ENCODE results near the gene TRAFD1. TPM values are rescaled to one million over a fixed set of nuclear protein-coding genes. Genes with fewer than 3 reads are reported as not detected.

Gene TRAFD1
- total RNA-seq, 1 donor from 2014 or later = 40.4 TPM

DNA sequence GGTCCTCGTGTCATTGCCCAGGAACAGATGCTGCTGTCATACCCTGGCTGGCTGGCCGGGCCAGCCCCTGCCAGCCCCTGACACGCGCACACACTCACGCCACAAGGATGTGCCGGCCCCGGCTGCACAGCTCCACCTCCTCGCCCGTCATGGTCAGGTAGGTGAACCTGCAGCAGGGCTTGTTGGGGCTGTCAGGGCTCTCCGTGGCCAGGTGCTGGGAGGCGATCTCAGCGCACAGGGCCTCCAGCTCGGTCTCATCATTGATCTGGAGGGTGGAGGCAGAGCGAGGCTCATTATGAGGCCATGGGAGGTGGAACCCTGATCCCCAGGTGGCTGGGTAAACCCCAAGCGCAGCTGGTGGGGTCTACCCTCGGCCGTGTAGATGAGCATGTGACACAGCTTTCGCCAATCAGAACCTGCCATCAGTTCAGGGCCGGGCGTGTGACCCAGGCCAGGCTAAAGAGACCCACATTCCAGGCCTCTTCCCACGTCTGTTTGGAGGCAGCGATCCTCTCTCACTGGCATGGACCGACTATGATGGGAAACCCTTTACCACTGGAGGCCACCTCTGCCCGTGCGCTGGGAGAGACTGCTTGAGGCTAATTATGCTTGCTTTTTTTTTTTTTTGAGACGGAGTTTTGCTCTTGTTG lies 38.8 kb downstream of the TRAFD1 start:
- Mint-ChIP-seq H3K27ac (no peak overlapping the region), H3K9me3 (no peaks in the 10 kb centered on the region), H3K27me3 (no peaks in the 10 kb centered on the region), H3K36me3 (peaks cover 18% of the 10 kb centered on the region), H3K4me1 (ENCODE audit: unreplicated experiment) (no peaks in the 10 kb centered on the region), H3K4me3 (no peak overlapping the region)
- TF ChIP-seq, protein P1, sequence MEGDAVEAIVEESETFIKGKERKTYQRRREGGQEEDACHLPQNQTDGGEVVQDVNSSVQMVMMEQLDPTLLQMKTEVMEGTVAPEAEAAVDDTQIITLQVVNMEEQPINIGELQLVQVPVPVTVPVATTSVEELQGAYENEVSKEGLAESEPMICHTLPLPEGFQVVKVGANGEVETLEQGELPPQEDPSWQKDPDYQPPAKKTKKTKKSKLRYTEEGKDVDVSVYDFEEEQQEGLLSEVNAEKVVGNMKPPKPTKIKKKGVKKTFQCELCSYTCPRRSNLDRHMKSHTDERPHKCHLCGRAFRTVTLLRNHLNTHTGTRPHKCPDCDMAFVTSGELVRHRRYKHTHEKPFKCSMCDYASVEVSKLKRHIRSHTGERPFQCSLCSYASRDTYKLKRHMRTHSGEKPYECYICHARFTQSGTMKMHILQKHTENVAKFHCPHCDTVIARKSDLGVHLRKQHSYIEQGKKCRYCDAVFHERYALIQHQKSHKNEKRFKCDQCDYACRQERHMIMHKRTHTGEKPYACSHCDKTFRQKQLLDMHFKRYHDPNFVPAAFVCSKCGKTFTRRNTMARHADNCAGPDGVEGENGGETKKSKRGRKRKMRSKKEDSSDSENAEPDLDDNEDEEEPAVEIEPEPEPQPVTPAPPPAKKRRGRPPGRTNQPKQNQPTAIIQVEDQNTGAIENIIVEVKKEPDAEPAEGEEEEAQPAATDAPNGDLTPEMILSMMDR (conservative IDR thresholded peaks at IDR 0.05) = no peak
- DNase-seq (ENCODE audit: extremely low spot score, unreplicated experiment) = no peak

DNA sequence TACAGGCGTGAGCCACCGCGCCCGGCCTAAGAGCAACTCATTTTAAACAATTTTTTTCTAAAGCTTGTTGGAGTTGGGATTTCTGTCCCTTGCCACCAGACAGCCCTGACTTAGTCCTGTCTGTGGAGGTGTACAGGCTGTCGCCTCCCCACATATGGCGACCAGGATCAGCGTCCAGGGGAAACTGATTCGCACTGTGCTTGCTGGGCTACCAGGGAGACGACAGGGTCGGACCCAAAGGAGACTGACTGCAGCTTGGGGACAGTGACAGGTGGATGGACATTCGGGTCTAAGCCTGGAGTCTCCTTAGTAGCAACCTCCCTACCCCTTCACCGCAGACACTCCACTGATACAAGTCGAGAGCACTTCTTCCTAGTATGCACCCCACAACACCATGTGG lies 40.3 kb downstream of the TRAFD1 start:
- Mint-ChIP-seq H3K4me1 (ENCODE audit: unreplicated experiment) (no peaks in the 10 kb centered on the region), H3K27me3 (no peaks in the 10 kb centered on the region), H3K9me3 (no peaks in the 10 kb centered on the region), H3K27ac (no peak overlapping the region), H3K4me3 (no peak overlapping the region), H3K36me3 (peaks cover 15% of the 10 kb centered on the region)
- no peak for DNase-seq (ENCODE audit: extremely low spot score, unreplicated experiment)
- TF ChIP-seq, protein P1 (conservative IDR thresholded peaks at IDR 0.05) = no peak

DNA sequence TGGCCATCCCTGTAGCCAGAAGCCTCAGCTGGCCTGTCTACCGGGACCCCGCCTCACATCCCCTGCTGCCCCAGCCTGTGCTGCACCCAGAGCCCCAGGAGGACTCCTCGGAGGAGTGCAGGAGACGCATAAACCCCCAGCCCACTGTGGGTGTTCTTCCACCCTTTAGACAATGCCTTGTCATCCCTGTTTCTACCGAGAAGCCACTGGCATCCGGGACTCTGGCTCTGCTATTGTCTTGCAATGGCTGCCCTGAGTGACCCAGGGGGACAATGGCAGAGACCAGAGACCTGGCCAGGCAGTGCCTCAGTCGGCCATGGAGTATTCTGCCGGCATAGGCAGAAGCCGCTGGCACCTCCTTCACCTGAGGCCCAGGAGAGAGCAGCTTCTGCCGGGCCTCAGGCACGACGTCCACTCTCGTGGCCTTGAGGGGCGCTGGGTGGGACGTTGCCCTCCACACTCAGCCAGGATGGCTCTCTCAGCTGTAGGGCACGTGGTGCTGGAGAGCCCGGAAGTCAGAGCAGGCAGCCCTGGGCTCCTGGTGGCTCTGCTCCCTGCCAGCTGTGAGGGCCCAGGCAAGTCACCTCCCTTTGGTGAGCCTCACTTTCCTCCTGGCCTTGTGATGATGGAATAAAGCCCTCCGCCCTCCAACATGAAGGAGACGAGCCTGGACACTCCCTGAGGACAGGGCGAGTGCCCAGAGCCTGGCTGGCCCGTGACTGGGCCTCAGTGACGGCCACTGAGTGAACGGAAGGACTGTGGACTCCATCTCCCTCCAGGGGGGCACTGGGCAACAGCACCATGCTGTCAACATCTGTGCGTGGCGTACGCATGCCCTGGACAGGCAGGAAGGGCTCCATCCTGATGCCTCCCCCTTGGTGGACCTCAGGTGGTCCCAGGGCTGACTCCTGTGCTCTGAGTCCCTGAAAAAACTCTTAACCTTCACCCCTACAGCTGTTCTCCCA lies 41.0 kb downstream of the TRAFD1 start:
- no peaks in the 10 kb centered on the region for H3K9me3 Mint-ChIP-seq
- no peak overlapping the region for H3K27ac Mint-ChIP-seq
- no peaks in the 10 kb centered on the region for H3K4me1 Mint-ChIP-seq (ENCODE audit: unreplicated experiment)
- no peak overlapping the region for H3K4me3 Mint-ChIP-seq
- DNase-seq (ENCODE audit: extremely low spot score, unreplicated experiment) = no peak
- H3K36me3 Mint-ChIP-seq = peaks cover 8% of the 10 kb centered on the region
- TF ChIP-seq, protein P1 (conservative IDR thresholded peaks at IDR 0.05) = no peak
- no peaks in the 10 kb centered on the region for H3K27me3 Mint-ChIP-seq

DNA sequence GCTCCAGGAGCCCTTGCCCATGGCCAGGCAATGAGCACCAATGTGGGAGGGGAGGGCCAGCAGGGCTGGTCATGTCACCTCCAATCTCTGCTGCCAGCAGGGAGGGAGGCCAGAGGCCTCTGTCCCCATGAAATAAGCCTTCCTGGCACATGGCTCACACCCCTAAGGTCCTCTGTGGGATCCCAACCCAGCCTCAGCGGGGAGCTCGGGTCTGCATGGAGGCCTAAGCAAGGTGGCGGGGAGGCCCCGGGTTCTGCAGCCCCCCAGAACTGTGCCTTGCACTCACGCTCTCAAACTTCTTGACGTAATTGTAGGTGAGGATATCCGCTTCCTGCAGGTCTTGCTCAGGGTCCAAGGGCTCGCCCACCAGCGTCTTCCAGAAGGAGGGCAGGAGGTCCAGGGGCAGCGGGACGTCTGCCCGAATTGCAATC lies 41.7 kb downstream of the TRAFD1 start:
- no peak for DNase-seq (ENCODE audit: extremely low spot score, unreplicated experiment)
- Mint-ChIP-seq H3K4me1 (ENCODE audit: unreplicated experiment) (no peaks in the 10 kb centered on the region), H3K4me3 (no peak overlapping the region), H3K36me3 (peaks cover 6% of the 10 kb centered on the region), H3K27me3 (no peaks in the 10 kb centered on the region), H3K27ac (no peak overlapping the region), H3K9me3 (no peaks in the 10 kb centered on the region)
- TF ChIP-seq, protein P1 (conservative IDR thresholded peaks at IDR 0.05) = no peak

DNA sequence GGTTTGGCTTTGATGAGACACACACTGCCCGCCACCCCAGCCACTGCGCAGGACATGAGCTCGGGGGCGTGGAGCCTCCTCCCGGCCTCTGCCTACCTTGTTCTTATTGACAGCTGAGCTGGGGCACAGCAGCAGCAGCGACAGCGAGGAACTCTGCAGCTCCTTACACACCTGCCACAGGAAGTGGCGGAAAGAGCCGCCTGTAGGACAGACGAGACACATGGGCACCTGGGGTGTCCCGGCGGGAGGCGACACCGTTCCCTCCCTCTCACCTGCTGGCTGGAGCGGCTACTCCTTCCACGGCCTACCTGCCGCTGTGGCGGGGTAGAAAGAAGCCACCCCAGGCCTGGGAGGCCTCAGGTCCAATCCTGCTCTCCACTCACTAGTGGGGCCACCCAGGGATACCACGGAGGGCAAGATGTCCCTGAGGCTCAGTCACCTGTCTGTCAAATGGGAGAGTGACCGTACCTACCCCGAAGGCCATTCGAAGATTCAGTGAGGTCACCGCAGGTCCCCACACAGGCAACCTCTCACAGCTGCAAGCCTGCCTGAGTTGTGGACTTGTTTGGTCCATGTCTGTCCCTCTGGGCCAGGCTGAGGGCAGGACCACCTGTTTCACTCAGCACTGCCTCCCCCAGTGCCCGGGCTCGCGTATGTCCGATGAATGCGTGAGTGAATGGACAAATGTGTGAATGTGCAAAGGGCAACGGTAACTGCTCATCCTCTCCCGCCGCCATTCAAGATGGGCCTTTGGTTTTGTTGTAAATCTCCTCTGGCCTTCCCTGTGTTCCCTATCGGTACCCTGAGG lies 42.6 kb downstream of the TRAFD1 start:
- no peaks in the 10 kb centered on the region for H3K4me1 Mint-ChIP-seq (ENCODE audit: unreplicated experiment)
- no peak for DNase-seq (ENCODE audit: extremely low spot score, unreplicated experiment)
- H3K9me3 Mint-ChIP-seq = no peaks in the 10 kb centered on the region
- TF ChIP-seq, protein P1 (conservative IDR thresholded peaks at IDR 0.05) = no peak
- peaks cover 10% of the 10 kb centered on the region for H3K36me3 Mint-ChIP-seq
- H3K27me3 Mint-ChIP-seq = no peaks in the 10 kb centered on the region
- no peak overlapping the region for H3K4me3 Mint-ChIP-seq
- H3K27ac Mint-ChIP-seq = no peak overlapping the region

Measured in type B pancreatic cell (in vitro differentiated cells).